K562 (cell line): ENCODE measurements around the gene TMEM63A. TPM values are rescaled to one million over a fixed set of nuclear protein-coding genes. Genes with fewer than 3 reads are reported as not detected.

Experiments used
- ATAC-seq: fragments of 200-7000 bp; cut with Tn5 transposase; 3 replicates; pipeline ENCODE4 v1.9.1; 2020; ENCODE audit warnings: moderate library complexity
- BruUV-seq: library from RNA; stranded (reverse); fragments of 400-500 nt; replicated peaks from 2 replicates; lab custom pipeline; 2021; lab: Mats Ljungman, UMichigan
- CTCF ChIA-PET: fragments of 300-600 bp; formaldehyde crosslinking; extraction: SDS; loops from one replicate; lab custom pipeline; 2021; ENCODE audit warnings: low intra/inter-chr PET ratio; lab: Yijun Ruan, JAX
- POLR2A ChIA-PET: fragments of 300-600, 350-650 bp; sonication (Branson Sonifier 250); formaldehyde crosslinking; extraction: SDS; loops from one replicate; lab custom pipeline; 2021; ENCODE audit warnings: antibody characterized with exemption, inconsistent platforms; lab: Yijun Ruan, JAX
- DNase-seq, 4 experiments: peaks; one replicate each; pipeline versions ENCODE4 v3.0.0 to v3.0.0-alpha.2; 2011 to 2018; ENCODE audit warnings: low spot score in 3 of 4, mixed read lengths in 3 of 4; ENCODE audit errors: extremely low read depth in 1 of 4
- FAIRE-seq: peaks from 2 replicates; lab custom pipeline; 2011; peaks lifted over from hg19 to GRCh38; lab: Jason Lieb, UNC
- H2AFZ ChIP-seq: 2 replicates; pipeline ENCODE4 v1.6.0; 2011; ENCODE audit warnings: low read depth, low read length, control low read depth, inconsistent platforms
- H3K27ac ChIP-seq: fragments of 200-600 bp; 3 replicates; pipeline ENCODE4 v1.8.0; 2011; ENCODE audit warnings: low read depth, mild to moderate bottlenecking, control low read depth, inconsistent platforms, low read length, moderate library complexity, mixed read lengths; ENCODE audit errors: extremely low read depth
- H3K27me3 ChIP-seq, 2 experiments: fragments of 300-600 bp in 1 of 2; 2 replicates in 1 of 2; 3 replicates in 1 of 2; pipeline versions ENCODE4 v1.6.0 to v1.8.0; 2011; ENCODE audit warnings: inconsistent platforms in 2 of 2, low read length in 2 of 2, mild to moderate bottlenecking in 1 of 2, mixed read lengths in 1 of 2, moderate library complexity in 1 of 2; ENCODE audit not compliant: control insufficient read depth in 2 of 2, insufficient read depth in 2 of 2
- H3K36me3 ChIP-seq: fragments of 300-600 bp; 3 replicates; pipeline ENCODE4 v1.8.0; 2011; ENCODE audit warnings: mild to moderate bottlenecking, low read length, inconsistent platforms; ENCODE audit not compliant: control insufficient read depth, insufficient read depth
- H3K4me1 ChIP-seq, 2 experiments: fragments of 200-600 bp in 1 of 2; replicated peaks in 1 of 2; 2 replicates in 1 of 2; 3 replicates in 1 of 2; pipeline versions ENCODE4 v1.5.1 to v1.8.0; 2011; ENCODE audit warnings: inconsistent platforms in 2 of 2, low read length in 2 of 2, mild to moderate bottlenecking in 1 of 2, mixed read lengths in 1 of 2, moderate library complexity in 1 of 2; ENCODE audit not compliant: control insufficient read depth in 2 of 2, insufficient read depth in 2 of 2
- H3K4me2 ChIP-seq: 2 replicates; pipeline ENCODE4 v1.6.1; 2011; ENCODE audit warnings: low read length, control low read depth, inconsistent platforms, mixed read lengths; ENCODE audit not compliant: insufficient read depth
- H3K4me3 ChIP-seq: fragments of 200-600 bp; sonication (generic), shearing (Covaris generic); 2 replicates; pipeline ENCODE4 v1.5.1; 2016; ENCODE audit warnings: control low read depth, inconsistent platforms
- H3K79me2 ChIP-seq: fragments of 200-600 bp; 3 replicates; pipeline ENCODE4 v1.8.0; 2011; ENCODE audit warnings: low read length, inconsistent platforms; ENCODE audit not compliant: control insufficient read depth, insufficient read depth
- H3K9ac ChIP-seq, 2 experiments: 2 replicates each; pipeline versions ENCODE4 v1.6.0 to v1.6.1; 2011; ENCODE audit warnings: low read depth in 2 of 2, low read length in 2 of 2, control low read depth in 1 of 2, inconsistent platforms in 1 of 2, mild to moderate bottlenecking in 1 of 2, mixed read lengths in 1 of 2; ENCODE audit not compliant: insufficient read depth in 1 of 2
- H3K9me1 ChIP-seq: one replicate; pipeline ENCODE4 v1.6.0; 2011; ENCODE audit warnings: inconsistent platforms, mild to moderate bottlenecking, low read length, moderate library complexity; ENCODE audit not compliant: control insufficient read depth, insufficient read depth
- H3K9me3 ChIP-seq: replicated peaks from 2 replicates; pipeline ENCODE4 v1.5.1; 2011; ENCODE audit warnings: low read depth, low read length, inconsistent platforms; ENCODE audit not compliant: control insufficient read depth, insufficient read depth
- H4K20me1 ChIP-seq: replicated peaks from 2 replicates; pipeline ENCODE4 v1.6.1; 2011; ENCODE audit warnings: low read length, inconsistent platforms, mixed read lengths; ENCODE audit not compliant: control insufficient read depth, insufficient read depth
- ATF1 ChIP-seq, 2 experiments: fragments of 450-650 bp in 1 of 2; IDR thresholded peaks; 2 replicates each; pipeline ENCODE4 v1.6.1; 2016; ENCODE audit warnings: missing compliant biosample characterization in 1 of 2, missing genetic modification characterization in 1 of 2
- CBFB ChIP-seq: sonication (generic); formaldehyde crosslinking; IDR thresholded peaks from 2 replicates; pipeline ENCODE4 v1.4.0; 2020; ENCODE audit warnings: mild to moderate bottlenecking, missing genetic modification reagents
- CC2D1A ChIP-seq: fragments of 450-650 bp; IDR thresholded peaks from 2 replicates; pipeline ENCODE4 v1.6.1; 2017; ENCODE audit warnings: mild to moderate bottlenecking
- E2F4 ChIP-seq: sonication (generic); formaldehyde crosslinking; IDR thresholded peaks from 2 replicates; pipeline ENCODE4 v1.8.0; 2022; ENCODE audit warnings: mild to moderate bottlenecking, low read depth, missing genetic modification reagents
- ELF1 ChIP-seq: fragments of 200-800 bp; sonication (Bioruptor generic); IDR thresholded peaks from 2 replicates; pipeline ENCODE4 v1.6.1; 2016; ENCODE audit warnings: missing genetic modification characterization, missing compliant biosample characterization
- GTF2E2 ChIP-seq: fragments of 200-800 bp; sonication (Bioruptor generic); IDR thresholded peaks from 2 replicates; pipeline ENCODE4 v1.6.1; 2016; ENCODE audit warnings: missing genetic modification characterization, missing compliant biosample characterization
- HDAC2 ChIP-seq: fragments of 450-650 bp; IDR thresholded peaks from 2 replicates; pipeline ENCODE4 v1.6.1; 2016; ENCODE audit warnings: mild to moderate bottlenecking
- HMGN3 ChIP-seq: IDR thresholded peaks from 2 replicates; pipeline ENCODE4 v1.6.1; 2011; ENCODE audit warnings: borderline replicate concordance, low read depth, mild to moderate bottlenecking, mixed read lengths, low read length; ENCODE audit not compliant: insufficient read length; ENCODE audit errors: extremely low read depth
- HNRNPUL1 ChIP-seq: fragments of 200-400 bp; formaldehyde crosslinking; IDR thresholded peaks from 2 replicates; pipeline ENCODE4 v1.6.1; 2017; ENCODE audit warnings: low read length
- KAT8 ChIP-seq: fragments of 450-650 bp; IDR thresholded peaks from 2 replicates; pipeline ENCODE4 v1.6.1; 2016; ENCODE audit warnings: low read depth, mild to moderate bottlenecking
- NUFIP1 ChIP-seq: fragments of 450-650 bp; IDR thresholded peaks from 2 replicates; pipeline ENCODE4 v1.6.1; 2018; ENCODE audit not compliant: partially characterized antibody
- POLR2AphosphoS5 ChIP-seq: IDR thresholded peaks from 2 replicates; pipeline ENCODE4 v1.6.1; 2011; ENCODE audit warnings: mild to moderate bottlenecking, low read depth, low read length, moderate library complexity; ENCODE audit not compliant: control insufficient read depth, insufficient read depth
- POLR2G ChIP-seq: fragments of 200-400 bp; formaldehyde crosslinking; IDR thresholded peaks from 2 replicates; pipeline ENCODE4 v1.6.1; 2017; ENCODE audit warnings: low read depth, mild to moderate bottlenecking, antibody characterized with exemption, low read length, moderate library complexity
- SMARCA5 ChIP-seq: fragments of 450-650 bp; IDR thresholded peaks from 2 replicates; pipeline ENCODE4 v1.6.1; 2016
- ZBTB9 ChIP-seq: fragments of 450-650 bp; formaldehyde crosslinking; IDR thresholded peaks from 2 replicates; pipeline ENCODE4 v1.4.0; 2020; ENCODE audit warnings: mild to moderate bottlenecking, moderate library complexity
- ZNF143 ChIP-seq: sonication (generic); formaldehyde crosslinking; IDR thresholded peaks from 2 replicates; pipeline ENCODE4 v1.9.0; 2022; ENCODE audit warnings: mild to moderate bottlenecking, missing genetic modification reagents
- ZNF174 ChIP-seq: fragments of 250-450 bp; sonication (Bioruptor Pico); IDR thresholded peaks from 2 replicates; pipeline ENCODE4 v1.4.0; 2020; ENCODE audit warnings: mild to moderate bottlenecking
- ZNF431 ChIP-seq: sonication (generic); formaldehyde crosslinking; IDR thresholded peaks from 2 replicates; pipeline ENCODE4 v1.8.0; 2022; ENCODE audit warnings: mild to moderate bottlenecking, missing genetic modification reagents
- WGBS: fragments of 100-300 bp; shearing (Covaris generic); methylation state at CpG from one replicate; pipeline ENCODE4 v1.1.6; 2016; ENCODE audit warnings: low coverage, mixed read lengths; ENCODE audit not compliant: insufficient coverage; ENCODE audit errors: missing lambda C conversion rate; 5-methylcytosine and 5-hydroxymethylcytosine counted together
- in situ Hi-C: fragments of 300-500 bp; cut with MboI; formaldehyde crosslinking; loops from 4 replicates; pipeline ENCODE4 v1.15.0; 2018; ENCODE audit warnings: inconsistent platforms, mixed read lengths
- intact Hi-C: fragments of 100-400 bp; cut with micrococcal nuclease; formaldehyde crosslinking; loops from 2 replicates; pipeline ENCODE4 v1.14.2; 2022
- polyA plus RNA-seq, 8 experiments: library from polyadenylated mRNA; depleted of rRNA in 4 of 8; stranded (reverse) in 5 of 8; unstranded in 3 of 8; fragments of >200 nt; fragmentation: Nextera tagmentation in 2 of 8; fragmentation: Illumina TruSeq in 1 of 8; extraction: Ambion mirVana in 2 of 8; extraction: Trizol in 1 of 8; gene quantifications; 2 replicates each; pipeline versions ENCODE4 v1.2.1 to v1.2.3, GENCODE V29; 2011 to 2014; ENCODE audit warnings: inconsistent platforms in 1 of 8, missing spikeins in 1 of 8
- total RNA-seq, 7 experiments: library from RNA; depleted of rRNA in 6 of 7; stranded (reverse); fragments of >200 nt in 6 of 7; fragmentation: Illumina TruSeq in 2 of 7; extraction: Trizol in 2 of 7; gene quantifications; 2 replicates each; pipeline versions ENCODE4 v1.2.1 to v1.2.3, GENCODE V29; 2011 to 2021; ENCODE audit warnings: low replicate concordance in 1 of 7

The TMEM63A gene
- total and polyA plus RNA-seq, 9 of the 15 experiments (the other 6 are each of a cell fraction or from before 2014, with no cell fraction given): 2.0 to 54.6 (median 17.5) TPM

- TF ChIP-seq HMGN3: no peak
- TF ChIP-seq ZNF174 (CRISPR knock-in tag): no peak
- TF ChIP-seq SMARCA5: no peak
- no peak for TF ChIP-seq ATF1 (CRISPR knock-in tag; IDR thresholded peaks at IDR 0.05)
- no peak for TF ChIP-seq ATF1 (tag; IDR thresholded peaks at IDR 0.05)
- 0 out of 2 replicates have a peak, but pooled peaks have one; percentile 25 for TF ChIP-seq HNRNPUL1
- TF ChIP-seq, all 486 proteins: peak for 8
Observed at GRCh38 chr1:225923381-225923691, 41.2 kb upstream of the TMEM63A start (continued).

- peak overlapping the region; percentile 87 for H3K4me2 ChIP-seq
- no peak overlapping the region for H2AFZ ChIP-seq
- peak overlapping the region; percentile 93; the same call in 2 of the 3 replicates for H3K27ac ChIP-seq
- H4K20me1 ChIP-seq: no peaks in the 10 kb centered on the region
- no peaks in the 10 kb centered on the region for H3K9me1 ChIP-seq
- peak overlapping the region in 1 of 2 experiments; percentile 97; a peak in 3 of 4 replicates for H3K9ac ChIP-seq
- no peaks in the 10 kb centered on the region for H3K9me3 ChIP-seq
- in situ Hi-C loops (no loop called here), intact Hi-C loops (no loop called here)
- CTCF ChIA-PET: no interaction called here
- ATAC-seq (no peak), DNase-seq (no peak), FAIRE-seq (no peak)
- peaks cover 57% of the 10 kb centered on the region for H3K36me3 ChIP-seq
- H3K79me2 ChIP-seq: peaks cover 39% of the 10 kb centered on the region
- H3K4me3 ChIP-seq: no peak overlapping the region
- H3K27me3 ChIP-seq: no peaks in the 10 kb centered on the region
- H3K4me1 ChIP-seq: peaks cover 25 to 53% of the 10 kb centered on the region in 2 experiments
- WGBS: 92% methylated on average over 23 of the region's 23 CpGs
- no TSS peak for BruUV-seq
- POLR2A ChIA-PET: interaction anchor here (0.6 to 1.2 kb wide), 6 partner anchors 8 to 55 kb away, joined by 3 to 4 read pairs (median 4); no protein-coding TSS in a partner anchor
- TF ChIP-seq POLR2AphosphoS5 (peak; percentile 4; the same call in 1 of the 2 replicates), HDAC2 (no peak), CBFB (CRISPR knock-in tag) (0 out of 2 replicates have a peak, but pooled peaks have one; percentile 9), CC2D1A (no peak), ZNF143 (CRISPR knock-in tag) (no peak), E2F4 (CRISPR knock-in tag) (no peak), NUFIP1 (no peak), KAT8 (no peak), ATF1 (CRISPR knock-in tag; IDR thresholded peaks at IDR 0.05) (no peak), ATF1 (tag; IDR thresholded peaks at IDR 0.05) (no peak), GTF2E2 (tag) (no peak), POLR2G (peak; percentile 50), ZBTB9 (no peak), ELF1 (peak; percentile 39; the same call in 1 of the 2 replicates), ZNF431 (CRISPR knock-in tag) (no peak)
Observed at GRCh38 chr1:225921734-225922709, 39.8 kb upstream of the TMEM63A start.
